ENCODE data around the gene ZNF575.

The ZNF575 gene

GRCh38 chr19:43555185-43555770 is 22.3 kb downstream of the ZNF575 start (continued):
- TF ChIP-seq, protein P1, sequence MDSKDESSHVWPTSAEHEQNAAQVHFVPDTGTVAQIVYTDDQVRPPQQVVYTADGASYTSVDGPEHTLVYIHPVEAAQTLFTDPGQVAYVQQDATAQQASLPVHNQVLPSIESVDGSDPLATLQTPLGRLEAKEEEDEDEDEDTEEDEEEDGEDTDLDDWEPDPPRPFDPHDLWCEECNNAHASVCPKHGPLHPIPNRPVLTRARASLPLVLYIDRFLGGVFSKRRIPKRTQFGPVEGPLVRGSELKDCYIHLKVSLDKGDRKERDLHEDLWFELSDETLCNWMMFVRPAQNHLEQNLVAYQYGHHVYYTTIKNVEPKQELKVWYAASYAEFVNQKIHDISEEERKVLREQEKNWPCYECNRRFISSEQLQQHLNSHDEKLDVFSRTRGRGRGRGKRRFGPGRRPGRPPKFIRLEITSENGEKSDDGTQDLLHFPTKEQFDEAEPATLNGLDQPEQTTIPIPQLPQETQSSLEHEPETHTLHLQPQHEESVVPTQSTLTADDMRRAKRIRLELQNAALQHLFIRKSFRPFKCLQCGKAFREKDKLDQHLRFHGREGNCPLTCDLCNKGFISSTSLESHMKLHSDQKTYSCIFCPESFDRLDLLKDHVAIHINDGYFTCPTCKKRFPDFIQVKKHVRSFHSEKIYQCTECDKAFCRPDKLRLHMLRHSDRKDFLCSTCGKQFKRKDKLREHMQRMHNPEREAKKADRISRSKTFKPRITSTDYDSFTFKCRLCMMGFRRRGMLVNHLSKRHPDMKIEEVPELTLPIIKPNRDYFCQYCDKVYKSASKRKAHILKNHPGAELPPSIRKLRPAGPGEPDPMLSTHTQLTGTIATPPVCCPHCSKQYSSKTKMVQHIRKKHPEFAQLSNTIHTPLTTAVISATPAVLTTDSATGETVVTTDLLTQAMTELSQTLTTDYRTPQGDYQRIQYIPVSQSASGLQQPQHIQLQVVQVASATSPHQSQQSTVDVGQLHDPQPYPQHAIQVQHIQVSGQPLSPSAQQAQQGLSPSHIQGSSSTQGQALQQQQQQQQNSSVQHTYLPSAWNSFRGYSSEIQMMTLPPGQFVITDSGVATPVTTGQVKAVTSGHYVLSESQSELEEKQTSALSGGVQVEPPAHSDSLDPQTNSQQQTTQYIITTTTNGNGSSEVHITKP (tag by site-specific recombination; IDR thresholded peaks at IDR 0.05): peak; percentile 79
- TF ChIP-seq ZFP69B (tag by site-specific recombination; IDR thresholded peaks at IDR 0.05) (peak; percentile 55; the same call in 1 of the 2 replicates), ZIC2 (tag by site-specific recombination; IDR thresholded peaks at IDR 0.05) (no peak), ZNF146 (tag by site-specific recombination; IDR thresholded peaks at IDR 0.05) (no peak), GLIS1 (tag by site-specific recombination; IDR thresholded peaks at IDR 0.05) (peak; percentile 53; the same call in 1 of the 2 replicates), ZNF121 (tag by site-specific recombination; IDR thresholded peaks at IDR 0.05) (no peak), OVOL3 (tag by site-specific recombination; IDR thresholded peaks at IDR 0.05) (no peak), ZNF2 (tag by site-specific recombination; IDR thresholded peaks at IDR 0.05) (peak; percentile 67), GLIS2 (tag by site-specific recombination; IDR thresholded peaks at IDR 0.05) (peak; percentile 50; the same call in 1 of the 2 replicates), ZNF621 (tag by site-specific recombination; IDR thresholded peaks at IDR 0.05) (no peak), KLF9 (tag by site-specific recombination; IDR thresholded peaks at IDR 0.05; ENCODE audit: low read depth) (0 out of 2 replicates have a peak, but pooled peaks have one; percentile 15), ZNF501 (tag by site-specific recombination; IDR thresholded peaks at IDR 0.05) (no peak), ZNF366 (tag by site-specific recombination; conservative IDR thresholded peaks at IDR 0.05) (0 out of 2 replicates have a peak, but pooled peaks have one; percentile 36), ZNF701 (tag by site-specific recombination; IDR thresholded peaks at IDR 0.05) (no peak), SALL2 (tag by site-specific recombination; IDR thresholded peaks at IDR 0.05; ENCODE audit: borderline replicate concordance) (no peak), HOXA7 (CRISPR knock-in tag; IDR thresholded peaks at IDR 0.05; ENCODE audit: borderline replicate concordance) (no peak), ELK4 (IDR thresholded peaks at IDR 0.05; ENCODE audit: borderline replicate concordance, low read depth, low read length) (no peak), ZEB2 (tag by site-specific recombination; IDR thresholded peaks at IDR 0.05) (no peak), ZNF558 (tag by site-specific recombination; IDR thresholded peaks at IDR 0.05) (no peak), BCL11B (tag by site-specific recombination; IDR thresholded peaks at IDR 0.05; ENCODE audit: low read depth) (no peak)
- TF ChIP-seq, protein P2, sequence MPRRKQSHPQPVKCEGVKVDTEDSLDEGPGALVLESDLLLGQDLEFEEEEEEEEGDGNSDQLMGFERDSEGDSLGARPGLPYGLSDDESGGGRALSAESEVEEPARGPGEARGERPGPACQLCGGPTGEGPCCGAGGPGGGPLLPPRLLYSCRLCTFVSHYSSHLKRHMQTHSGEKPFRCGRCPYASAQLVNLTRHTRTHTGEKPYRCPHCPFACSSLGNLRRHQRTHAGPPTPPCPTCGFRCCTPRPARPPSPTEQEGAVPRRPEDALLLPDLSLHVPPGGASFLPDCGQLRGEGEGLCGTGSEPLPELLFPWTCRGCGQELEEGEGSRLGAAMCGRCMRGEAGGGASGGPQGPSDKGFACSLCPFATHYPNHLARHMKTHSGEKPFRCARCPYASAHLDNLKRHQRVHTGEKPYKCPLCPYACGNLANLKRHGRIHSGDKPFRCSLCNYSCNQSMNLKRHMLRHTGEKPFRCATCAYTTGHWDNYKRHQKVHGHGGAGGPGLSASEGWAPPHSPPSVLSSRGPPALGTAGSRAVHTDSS (tag by site-specific recombination; IDR thresholded peaks at IDR 0.05): no peak
- TF ChIP-seq, protein P3, sequence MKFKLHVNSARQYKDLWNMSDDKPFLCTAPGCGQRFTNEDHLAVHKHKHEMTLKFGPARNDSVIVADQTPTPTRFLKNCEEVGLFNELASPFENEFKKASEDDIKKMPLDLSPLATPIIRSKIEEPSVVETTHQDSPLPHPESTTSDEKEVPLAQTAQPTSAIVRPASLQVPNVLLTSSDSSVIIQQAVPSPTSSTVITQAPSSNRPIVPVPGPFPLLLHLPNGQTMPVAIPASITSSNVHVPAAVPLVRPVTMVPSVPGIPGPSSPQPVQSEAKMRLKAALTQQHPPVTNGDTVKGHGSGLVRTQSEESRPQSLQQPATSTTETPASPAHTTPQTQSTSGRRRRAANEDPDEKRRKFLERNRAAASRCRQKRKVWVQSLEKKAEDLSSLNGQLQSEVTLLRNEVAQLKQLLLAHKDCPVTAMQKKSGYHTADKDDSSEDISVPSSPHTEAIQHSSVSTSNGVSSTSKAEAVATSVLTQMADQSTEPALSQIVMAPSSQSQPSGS (tag by site-specific recombination; IDR thresholded peaks at IDR 0.05; ENCODE audit: low read depth): no peak
- TF ChIP-seq, protein P4, sequence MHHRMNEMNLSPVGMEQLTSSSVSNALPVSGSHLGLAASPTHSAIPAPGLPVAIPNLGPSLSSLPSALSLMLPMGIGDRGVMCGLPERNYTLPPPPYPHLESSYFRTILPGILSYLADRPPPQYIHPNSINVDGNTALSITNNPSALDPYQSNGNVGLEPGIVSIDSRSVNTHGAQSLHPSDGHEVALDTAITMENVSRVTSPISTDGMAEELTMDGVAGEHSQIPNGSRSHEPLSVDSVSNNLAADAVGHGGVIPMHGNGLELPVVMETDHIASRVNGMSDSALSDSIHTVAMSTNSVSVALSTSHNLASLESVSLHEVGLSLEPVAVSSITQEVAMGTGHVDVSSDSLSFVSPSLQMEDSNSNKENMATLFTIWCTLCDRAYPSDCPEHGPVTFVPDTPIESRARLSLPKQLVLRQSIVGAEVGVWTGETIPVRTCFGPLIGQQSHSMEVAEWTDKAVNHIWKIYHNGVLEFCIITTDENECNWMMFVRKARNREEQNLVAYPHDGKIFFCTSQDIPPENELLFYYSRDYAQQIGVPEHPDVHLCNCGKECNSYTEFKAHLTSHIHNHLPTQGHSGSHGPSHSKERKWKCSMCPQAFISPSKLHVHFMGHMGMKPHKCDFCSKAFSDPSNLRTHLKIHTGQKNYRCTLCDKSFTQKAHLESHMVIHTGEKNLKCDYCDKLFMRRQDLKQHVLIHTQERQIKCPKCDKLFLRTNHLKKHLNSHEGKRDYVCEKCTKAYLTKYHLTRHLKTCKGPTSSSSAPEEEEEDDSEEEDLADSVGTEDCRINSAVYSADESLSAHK (tag by site-specific recombination; IDR thresholded peaks at IDR 0.05): no peak
- TF ChIP-seq, protein P5, sequence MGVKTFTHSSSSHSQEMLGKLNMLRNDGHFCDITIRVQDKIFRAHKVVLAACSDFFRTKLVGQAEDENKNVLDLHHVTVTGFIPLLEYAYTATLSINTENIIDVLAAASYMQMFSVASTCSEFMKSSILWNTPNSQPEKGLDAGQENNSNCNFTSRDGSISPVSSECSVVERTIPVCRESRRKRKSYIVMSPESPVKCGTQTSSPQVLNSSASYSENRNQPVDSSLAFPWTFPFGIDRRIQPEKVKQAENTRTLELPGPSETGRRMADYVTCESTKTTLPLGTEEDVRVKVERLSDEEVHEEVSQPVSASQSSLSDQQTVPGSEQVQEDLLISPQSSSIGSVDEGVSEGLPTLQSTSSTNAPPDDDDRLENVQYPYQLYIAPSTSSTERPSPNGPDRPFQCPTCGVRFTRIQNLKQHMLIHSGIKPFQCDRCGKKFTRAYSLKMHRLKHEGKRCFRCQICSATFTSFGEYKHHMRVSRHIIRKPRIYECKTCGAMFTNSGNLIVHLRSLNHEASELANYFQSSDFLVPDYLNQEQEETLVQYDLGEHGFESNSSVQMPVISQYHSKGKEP (tag by site-specific recombination; IDR thresholded peaks at IDR 0.05): peak; percentile 92

Data from HEK293 (cell line).